ELF-1 (cell line): ENCODE results near the gene TSC22D4.
"Not testable (repeated sequence)": the region's sequence is repeated elsewhere in the genome, so short reads cannot be mapped to it uniquely, and the experiment has no call there.

Experiments used
- DNase-seq: peaks from one replicate; pipeline ENCODE4 v3.0.0-alpha.2; 2016; ENCODE audit warnings: low read depth, low spot score

Gene TSC22D4

GRCh38 chr7:100478958-100479660 lies at the start of gene TSC22D4:
Gene TSC22D4 (minus strand): TSS chr7:100479214. CDS start chr7:100478038, 1,176 bp downstream.
- peak; percentile 92 for DNase-seq

DNA sequence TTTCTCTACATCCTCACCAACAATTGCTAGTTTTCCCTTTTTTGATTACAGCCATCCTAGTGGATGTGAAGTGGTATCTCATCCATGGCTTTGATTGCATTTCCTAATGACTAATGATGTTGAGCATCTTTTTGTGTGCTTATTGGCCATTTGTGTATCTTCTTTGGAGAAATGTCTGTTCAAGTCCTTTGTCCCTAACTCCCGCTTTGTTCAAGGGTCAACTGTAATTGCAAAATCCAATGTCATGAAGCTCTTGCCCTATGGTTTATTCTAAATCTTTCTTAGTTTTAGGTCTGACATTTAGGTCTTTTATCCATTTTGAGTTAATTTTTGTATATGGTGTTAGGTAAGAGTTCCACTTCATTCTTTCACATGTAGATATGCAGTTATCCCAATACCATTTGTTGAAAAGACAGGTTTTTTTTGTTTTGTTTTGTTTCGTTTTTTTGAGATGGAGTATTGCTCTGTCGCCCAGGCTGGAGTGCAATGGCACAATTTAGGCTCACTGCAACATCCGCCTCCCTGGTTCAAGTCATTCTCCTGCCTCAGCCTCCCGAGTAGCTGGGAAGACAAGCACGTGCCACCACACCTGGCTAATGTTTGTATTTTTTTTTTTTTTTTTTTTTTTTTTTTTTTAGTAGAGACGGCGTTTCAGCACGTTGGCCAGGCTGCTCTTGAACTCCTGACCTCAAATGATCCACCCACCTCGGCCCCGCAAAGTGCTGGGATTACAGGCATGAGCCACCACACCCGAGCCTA lies 49.3 kb upstream of the TSC22D4 start:
- DNase-seq = not testable (repeated sequence)

DNA sequence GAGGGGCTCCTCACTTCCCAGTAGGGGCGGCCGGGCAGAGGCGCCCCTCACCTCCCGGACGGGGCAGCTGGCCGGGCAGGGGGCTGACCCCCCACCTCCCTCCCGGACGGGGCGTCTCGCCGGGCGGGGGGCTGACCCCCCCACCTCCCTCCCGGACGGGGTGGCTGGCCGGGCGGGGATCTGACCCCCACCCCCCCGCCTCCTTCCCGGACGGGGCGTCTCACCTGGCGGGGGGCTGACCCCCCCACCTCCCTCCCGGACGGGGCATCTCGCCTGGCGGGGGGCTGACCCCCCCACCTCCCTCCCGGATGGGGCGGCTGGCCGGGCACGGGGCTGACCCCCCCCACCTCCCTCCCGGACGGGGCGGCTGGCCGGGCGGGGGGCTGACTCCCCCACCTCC lies 44.2 kb upstream of the TSC22D4 start:
- DNase-seq = not testable (repeated sequence)

- not testable (repeated sequence) for DNase-seq
Measured at GRCh38 chr7:100521909-100522593, 43.0 kb upstream of the TSC22D4 start.

GRCh38 chr7:100521076-100521475 lies 42.1 kb upstream of the TSC22D4 start:
- no peak for DNase-seq

DNA sequence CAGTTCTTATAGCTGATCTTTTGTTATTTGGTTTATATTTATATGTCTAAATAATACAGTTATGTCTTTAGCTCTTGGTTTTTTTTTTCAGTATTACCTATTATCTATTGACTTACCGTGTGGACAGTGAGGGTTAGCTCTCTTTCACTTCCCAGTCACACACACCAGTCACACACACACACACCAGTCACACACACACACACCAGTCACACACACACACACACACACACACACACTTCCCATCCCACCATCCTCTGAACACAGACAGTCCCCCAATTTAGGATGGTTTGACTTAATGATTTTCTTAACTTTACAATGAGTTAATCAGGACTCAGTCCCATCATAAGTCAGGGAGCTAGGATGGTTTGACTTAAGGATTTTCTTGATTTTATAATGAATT lies 41.1 kb upstream of the TSC22D4 start:
- DNase-seq = no peak

GRCh38 chr7:100519580-100519979 lies 40.6 kb upstream of the TSC22D4 start:
- no peak for DNase-seq

GRCh38 chr7:100517305-100517704 lies 38.3 kb upstream of the TSC22D4 start:
- no peak for DNase-seq

GRCh38 chr7:100516135-100516812 lies 37.3 kb upstream of the TSC22D4 start:
- peak; percentile 83 for DNase-seq

- DNase-seq = no peak
Measured at GRCh38 chr7:100515072-100515532, 36.1 kb upstream of the TSC22D4 start.

GRCh38 chr7:100513212-100513810 lies 34.3 kb upstream of the TSC22D4 start:
- no peak for DNase-seq

- no peak for DNase-seq
Measured at GRCh38 chr7:100510437-100511239, 31.6 kb upstream of the TSC22D4 start.

DNA sequence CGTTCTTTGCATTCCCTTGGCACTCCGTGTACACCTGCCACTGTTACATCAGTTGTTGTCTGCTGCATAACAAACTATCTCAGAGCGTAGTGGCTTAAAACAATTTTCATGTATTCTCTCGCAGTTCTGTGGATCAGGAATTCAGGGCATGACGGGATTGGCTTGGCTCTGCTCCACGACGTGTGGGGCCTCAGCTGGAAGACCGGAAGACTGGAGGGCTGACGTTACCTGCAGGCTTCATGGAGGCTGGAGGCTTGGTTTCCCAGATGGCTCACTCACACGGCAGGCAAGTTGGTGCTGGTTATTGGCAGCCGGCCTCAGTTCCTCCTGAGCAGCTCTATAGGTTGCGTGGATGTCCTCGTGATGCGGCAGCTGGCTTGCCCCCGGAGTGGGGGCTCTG lies 30.2 kb upstream of the TSC22D4 start:
- DNase-seq = no peak

GRCh38 chr7:100506356-100506923 lies 27.4 kb upstream of the TSC22D4 start:
- DNase-seq = peak; percentile 51

GRCh38 chr7:100504887-100505611 lies 26.0 kb upstream of the TSC22D4 start:
- DNase-seq = no peak

- not testable (repeated sequence) for DNase-seq
Measured at GRCh38 chr7:100504031-100504430, 25.0 kb upstream of the TSC22D4 start.

GRCh38 chr7:100500743-100501142 lies 21.7 kb upstream of the TSC22D4 start:
- not testable (repeated sequence) for DNase-seq

GRCh38 chr7:100496509-100496908 lies 17.5 kb upstream of the TSC22D4 start:
- no peak for DNase-seq

GRCh38 chr7:100493476-100494264 lies 14.7 kb upstream of the TSC22D4 start:
- no peak for DNase-seq
